HL-60 (cell line): ENCODE measurements around the gene BICD2.

Experiments
- GABPA ChIP-seq: IDR thresholded peaks from 2 replicates; pipeline ENCODE4 v1.6.1; 2012; ENCODE audit warnings: low read depth
- POLR2AphosphoS5 ChIP-seq: IDR thresholded peaks from 2 replicates; pipeline ENCODE4 v1.6.1; 2012; ENCODE audit warnings: low read depth
- SPI1 ChIP-seq: IDR thresholded peaks from 2 replicates; pipeline ENCODE4 v1.6.1; 2012; ENCODE audit warnings: low read depth, mild to moderate bottlenecking, borderline replicate concordance
- TF ChIP-seq, protein P1 (sequence below): IDR thresholded peaks from one replicate; pipeline ENCODE4 v1.5.1; 2011; ENCODE audit warnings: low read length, control low read depth, inconsistent platforms; ENCODE audit not compliant: insufficient read depth
- TF ChIP-seq, protein P2 (sequence below): IDR thresholded peaks from 2 replicates; pipeline ENCODE4 v1.6.1; 2012; ENCODE audit warnings: low read depth; ENCODE audit not compliant: insufficient replicate concordance

DNA sequence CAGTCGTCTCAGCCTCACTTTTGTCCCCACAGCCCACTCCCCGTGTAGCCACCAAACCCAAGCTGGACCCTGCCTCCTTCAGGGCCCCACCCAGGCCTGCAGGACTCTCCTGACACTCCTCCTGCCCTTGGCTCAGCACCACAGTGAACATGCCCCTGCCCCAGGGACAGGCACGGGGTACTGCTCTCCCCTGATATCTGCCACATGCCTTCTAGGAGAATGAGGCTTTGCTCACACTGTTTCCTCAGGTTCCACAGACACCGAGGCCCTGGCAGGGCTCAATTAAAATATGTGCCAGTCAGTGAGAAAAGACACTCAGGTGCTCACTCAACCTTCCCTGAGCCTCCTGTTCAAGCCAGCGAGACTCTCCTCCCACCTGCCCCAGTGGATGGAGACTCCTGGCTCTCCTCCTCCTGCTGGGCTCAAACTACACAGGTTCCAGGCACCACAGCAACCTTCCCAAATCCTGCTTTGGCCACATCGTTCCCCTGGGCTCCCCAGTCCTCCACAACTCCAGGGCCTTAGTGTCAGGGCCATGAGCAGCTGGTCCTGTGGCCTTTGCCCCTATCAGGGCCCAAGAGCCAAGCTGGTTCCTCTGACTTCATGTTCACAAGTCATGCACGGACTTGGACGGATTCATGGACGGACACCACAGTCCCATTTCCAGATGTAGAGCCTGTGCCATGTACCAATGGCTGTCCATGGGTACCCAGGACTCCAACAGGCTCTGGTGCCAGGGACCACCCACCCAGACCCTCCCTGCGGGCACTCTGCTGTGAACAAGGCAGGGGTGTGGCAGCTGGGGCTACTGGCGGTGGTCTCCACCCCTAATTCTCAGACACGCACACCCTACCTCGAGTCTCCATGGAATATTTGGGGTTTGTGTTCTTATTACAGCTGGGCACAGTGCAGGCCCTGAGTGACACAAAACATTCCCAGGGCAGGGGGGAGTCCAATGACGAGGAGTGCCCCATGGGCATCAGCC is 36.6 kb downstream of the BICD2 start:
- TF ChIP-seq, protein P1, sequence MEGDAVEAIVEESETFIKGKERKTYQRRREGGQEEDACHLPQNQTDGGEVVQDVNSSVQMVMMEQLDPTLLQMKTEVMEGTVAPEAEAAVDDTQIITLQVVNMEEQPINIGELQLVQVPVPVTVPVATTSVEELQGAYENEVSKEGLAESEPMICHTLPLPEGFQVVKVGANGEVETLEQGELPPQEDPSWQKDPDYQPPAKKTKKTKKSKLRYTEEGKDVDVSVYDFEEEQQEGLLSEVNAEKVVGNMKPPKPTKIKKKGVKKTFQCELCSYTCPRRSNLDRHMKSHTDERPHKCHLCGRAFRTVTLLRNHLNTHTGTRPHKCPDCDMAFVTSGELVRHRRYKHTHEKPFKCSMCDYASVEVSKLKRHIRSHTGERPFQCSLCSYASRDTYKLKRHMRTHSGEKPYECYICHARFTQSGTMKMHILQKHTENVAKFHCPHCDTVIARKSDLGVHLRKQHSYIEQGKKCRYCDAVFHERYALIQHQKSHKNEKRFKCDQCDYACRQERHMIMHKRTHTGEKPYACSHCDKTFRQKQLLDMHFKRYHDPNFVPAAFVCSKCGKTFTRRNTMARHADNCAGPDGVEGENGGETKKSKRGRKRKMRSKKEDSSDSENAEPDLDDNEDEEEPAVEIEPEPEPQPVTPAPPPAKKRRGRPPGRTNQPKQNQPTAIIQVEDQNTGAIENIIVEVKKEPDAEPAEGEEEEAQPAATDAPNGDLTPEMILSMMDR = no peak
- TF ChIP-seq, protein P2, sequence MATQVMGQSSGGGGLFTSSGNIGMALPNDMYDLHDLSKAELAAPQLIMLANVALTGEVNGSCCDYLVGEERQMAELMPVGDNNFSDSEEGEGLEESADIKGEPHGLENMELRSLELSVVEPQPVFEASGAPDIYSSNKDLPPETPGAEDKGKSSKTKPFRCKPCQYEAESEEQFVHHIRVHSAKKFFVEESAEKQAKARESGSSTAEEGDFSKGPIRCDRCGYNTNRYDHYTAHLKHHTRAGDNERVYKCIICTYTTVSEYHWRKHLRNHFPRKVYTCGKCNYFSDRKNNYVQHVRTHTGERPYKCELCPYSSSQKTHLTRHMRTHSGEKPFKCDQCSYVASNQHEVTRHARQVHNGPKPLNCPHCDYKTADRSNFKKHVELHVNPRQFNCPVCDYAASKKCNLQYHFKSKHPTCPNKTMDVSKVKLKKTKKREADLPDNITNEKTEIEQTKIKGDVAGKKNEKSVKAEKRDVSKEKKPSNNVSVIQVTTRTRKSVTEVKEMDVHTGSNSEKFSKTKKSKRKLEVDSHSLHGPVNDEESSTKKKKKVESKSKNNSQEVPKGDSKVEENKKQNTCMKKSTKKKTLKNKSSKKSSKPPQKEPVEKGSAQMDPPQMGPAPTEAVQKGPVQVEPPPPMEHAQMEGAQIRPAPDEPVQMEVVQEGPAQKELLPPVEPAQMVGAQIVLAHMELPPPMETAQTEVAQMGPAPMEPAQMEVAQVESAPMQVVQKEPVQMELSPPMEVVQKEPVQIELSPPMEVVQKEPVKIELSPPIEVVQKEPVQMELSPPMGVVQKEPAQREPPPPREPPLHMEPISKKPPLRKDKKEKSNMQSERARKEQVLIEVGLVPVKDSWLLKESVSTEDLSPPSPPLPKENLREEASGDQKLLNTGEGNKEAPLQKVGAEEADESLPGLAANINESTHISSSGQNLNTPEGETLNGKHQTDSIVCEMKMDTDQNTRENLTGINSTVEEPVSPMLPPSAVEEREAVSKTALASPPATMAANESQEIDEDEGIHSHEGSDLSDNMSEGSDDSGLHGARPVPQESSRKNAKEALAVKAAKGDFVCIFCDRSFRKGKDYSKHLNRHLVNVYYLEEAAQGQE = no peak
- no peak for TF ChIP-seq GABPA
- no peak for TF ChIP-seq POLR2AphosphoS5
- TF ChIP-seq SPI1 = no peak
